ENCODE measurements around the gene MAGI1. TPM values are rescaled to one million over a fixed set of nuclear protein-coding genes. Genes with fewer than 3 reads are reported as not detected.

MAGI1 gene
- polyA plus RNA-seq, 3 donors = not detected

GRCh38 chr3:65616563-65616962, 422.2 kb downstream of the MAGI1 start:
- Mint-ChIP-seq H3K4me3 (no peak overlapping the region), H3K27me3 (ENCODE audit: low read depth in 3 of 3) (peaks cover 0 to 3% (median 0%) of the 10 kb centered on the region in 3 donors), H3K4me1 (no peaks in the 10 kb centered on the region), H3K27ac (no peak overlapping the region), H3K9me3 (no peaks in the 10 kb centered on the region), H3K36me3 (no peaks in the 10 kb centered on the region)
- no peak overlapping the region for H2AFZ ChIP-seq (ENCODE audit: insufficient read depth, low read depth, low read length, poor library complexity, severe bottlenecking)
- no peaks in the 10 kb centered on the region for H3K36me3 ChIP-seq (replicated peaks in 1 of 2; ENCODE audit: control insufficient read depth in 1 of 2, insufficient read depth in 2 of 2, low read length in 2 of 2)
- TF ChIP-seq CTCF (IDR thresholded peaks at IDR 0.05) = no peak
- H3K27ac ChIP-seq (ENCODE audit: low read depth in 1 of 2, low read length in 2 of 2) = no peak overlapping the region
- intact Hi-C loops (cut with micrococcal nuclease) = no loop called here
- no peak overlapping the region for H3K4me2 ChIP-seq (replicated peaks; ENCODE audit: extremely low read depth, low read length, poor library complexity, severe bottlenecking)
- H4K20me1 ChIP-seq (ENCODE audit: insufficient read depth, low read length) = no peaks in the 10 kb centered on the region
- no peak overlapping the region for H3K9ac ChIP-seq (ENCODE audit: insufficient read depth, low read length, poor library complexity, severe bottlenecking)
- DNase-seq = no peak
- H3K9me3 ChIP-seq (replicated peaks in 1 of 2; ENCODE audit: control insufficient read depth in 1 of 2, insufficient read depth in 1 of 2, low read length in 2 of 2) = no peaks in the 10 kb centered on the region
- no CpG with 5 or more reads among the region's 1 CpG for WGBS (ENCODE audit: insufficient coverage)
- H3K4me1 ChIP-seq (ENCODE audit: control insufficient read depth in 1 of 2, insufficient read depth in 2 of 2, low read length in 2 of 2) = no peaks in the 10 kb centered on the region
- H3K79me2 ChIP-seq (ENCODE audit: insufficient read depth, low read length) = no peaks in the 10 kb centered on the region
- no peak overlapping the region for H3K4me3 ChIP-seq (replicated peaks in 1 of 3; ENCODE audit: low read depth in 2 of 3, low read length in 3 of 3)
- H3K27me3 ChIP-seq (ENCODE audit: control insufficient read depth in 2 of 2, insufficient read depth in 2 of 2, low read length in 2 of 2) = no peaks in the 10 kb centered on the region

- no peaks in the 10 kb centered on the region for H3K9me3 Mint-ChIP-seq
- Histone ChIP-seq H3K9me3 (replicated peaks in 1 of 2; ENCODE audit: control insufficient read depth in 1 of 2, insufficient read depth in 1 of 2, low read length in 2 of 2) (no peaks in the 10 kb centered on the region), H3K4me1 (ENCODE audit: control insufficient read depth in 1 of 2, insufficient read depth in 2 of 2, low read length in 2 of 2) (no peaks in the 10 kb centered on the region), H3K27ac (ENCODE audit: low read depth in 1 of 2, low read length in 2 of 2) (no peak overlapping the region), H4K20me1 (ENCODE audit: insufficient read depth, low read length) (no peaks in the 10 kb centered on the region), H2AFZ (ENCODE audit: insufficient read depth, low read depth, low read length, poor library complexity, severe bottlenecking) (no peak overlapping the region), H3K36me3 (replicated peaks in 1 of 2; ENCODE audit: control insufficient read depth in 1 of 2, insufficient read depth in 2 of 2, low read length in 2 of 2) (no peaks in the 10 kb centered on the region), H3K79me2 (ENCODE audit: insufficient read depth, low read length) (no peaks in the 10 kb centered on the region), H3K27me3 (ENCODE audit: control insufficient read depth in 2 of 2, insufficient read depth in 2 of 2, low read length in 2 of 2) (no peaks in the 10 kb centered on the region), H3K4me2 (replicated peaks; ENCODE audit: extremely low read depth, low read length, poor library complexity, severe bottlenecking) (no peak overlapping the region), H3K9ac (ENCODE audit: insufficient read depth, low read length, poor library complexity, severe bottlenecking) (no peak overlapping the region), H3K4me3 (replicated peaks in 1 of 3; ENCODE audit: low read depth in 2 of 3, low read length in 3 of 3) (no peak overlapping the region)
- no peak overlapping the region for H3K4me3 Mint-ChIP-seq
- 97% methylated on average over 3 of the region's 4 CpGs for WGBS (ENCODE audit: insufficient coverage)
- H3K36me3 Mint-ChIP-seq = no peaks in the 10 kb centered on the region
- H3K27ac Mint-ChIP-seq = no peak overlapping the region
- H3K4me1 Mint-ChIP-seq = no peaks in the 10 kb centered on the region
- no peak for TF ChIP-seq CTCF (IDR thresholded peaks at IDR 0.05)
- DNase-seq = no peak
- peaks cover 0 to 3% (median 0%) of the 10 kb centered on the region in 3 donors for H3K27me3 Mint-ChIP-seq (ENCODE audit: low read depth in 3 of 3)
- intact Hi-C loops (cut with micrococcal nuclease) = no loop called here
These were observed 423.4 kb downstream of the MAGI1 start for GRCh38 chr3:65615329-65615728.

Data from CD14-positive monocyte (primary cell).